HK-2 (cell line): ENCODE results near the gene EIF4E.
"Not testable (repeated sequence)": the region's sequence is repeated elsewhere in the genome, so short reads cannot be mapped to it uniquely, and the experiment has no call there.

ENCODE experiments used
- DNase-seq: peaks from one replicate; pipeline ENCODE4 v3.0.0-alpha.2; 2018; ENCODE audit not compliant: unreplicated experiment

EIF4E gene

GRCh38 chr4:98932539-98932938, 3.6 kb upstream of the EIF4E start:
- no peak for DNase-seq

GRCh38 chr4:98930311-98930865, 1.5 kb upstream of the EIF4E start:
- no peak for DNase-seq

GRCh38 chr4:98929341-98930267, 671 bp upstream of the EIF4E start:
- DNase-seq, result peak; percentile 86

- DNase-seq, result peak; percentile 76
Observed at GRCh38 chr4:98928131-98928504, 815 bp downstream of the EIF4E start.

GRCh38 chr4:98926257-98926656, 2.7 kb downstream of the EIF4E start:
- DNase-seq, result not testable (repeated sequence)

- no peak for DNase-seq
Observed at GRCh38 chr4:98921292-98921691, 7.6 kb downstream of the EIF4E start.

GRCh38 chr4:98919996-98920395, 8.9 kb downstream of the EIF4E start:
- DNase-seq, result no peak

- not testable (repeated sequence) for DNase-seq
Observed at GRCh38 chr4:98910728-98911127, 18.2 kb downstream of the EIF4E start.

GRCh38 chr4:98909646-98910401, 19.1 kb downstream of the EIF4E start:
- DNase-seq, result no peak

GRCh38 chr4:98908703-98909262, 20.1 kb downstream of the EIF4E start:
- DNase-seq, result no peak

- no peak for DNase-seq
Observed at GRCh38 chr4:98908182-98908581, 20.8 kb downstream of the EIF4E start.

- DNase-seq, result no peak
Observed at GRCh38 chr4:98905839-98906238, 23.1 kb downstream of the EIF4E start.

- DNase-seq, result no peak
Observed at GRCh38 chr4:98905297-98905696, 23.6 kb downstream of the EIF4E start.

GRCh38 chr4:98903963-98904362, 25.0 kb downstream of the EIF4E start:
- no peak for DNase-seq

- no peak for DNase-seq
Observed at GRCh38 chr4:98903561-98903960, 25.4 kb downstream of the EIF4E start.

GRCh38 chr4:98899277-98899676, 29.7 kb downstream of the EIF4E start:
- no peak for DNase-seq

GRCh38 chr4:98891478-98892337, 37.2 kb downstream of the EIF4E start:
- DNase-seq, result no peak

- DNase-seq, result no peak
Observed at GRCh38 chr4:98890702-98891455, 38.1 kb downstream of the EIF4E start.

- DNase-seq, result no peak
Observed at GRCh38 chr4:98887145-98887544, 41.8 kb downstream of the EIF4E start.

GRCh38 chr4:98886382-98886781, 42.6 kb downstream of the EIF4E start:
- DNase-seq, result not testable (repeated sequence)

GRCh38 chr4:98880884-98881283, 48.0 kb downstream of the EIF4E start:
- DNase-seq, result not testable (repeated sequence)
